Activated naive CD4-positive, alpha-beta T cell treated with anti-CD3 and anti-CD28 coated beads, Interleukin-2, amount 50 U/mL, for 72 hours (primary cell): ENCODE results near the gene ARL15. TPM values are rescaled to one million over a fixed set of nuclear protein-coding genes. Genes with fewer than 3 reads are reported as not detected.

Source experiments
- ATAC-seq, 2 donors: fragments of 150-1000 bp; cut with Tn5 transposase; 2 replicates each; pipeline ENCODE4 v1.10.0; 2021; ENCODE audit warnings: mild to moderate bottlenecking in 2 of 2, moderate library complexity in 2 of 2
- DNase-seq, 2 donors: peaks; one replicate each; pipeline ENCODE4 v3.0.0; 2021 to 2022; ENCODE audit warnings: low spot score in 2 of 2
- H3K27ac Mint-ChIP-seq, 2 donors: one replicate each; pipeline ENCODE4 v1.8.0; 2022; ENCODE audit warnings: mild to moderate bottlenecking in 2 of 2, mixed read lengths in 2 of 2
- H3K36me3 Mint-ChIP-seq, 2 donors: one replicate each; pipeline ENCODE4 v1.8.0; 2022; ENCODE audit warnings: mixed read lengths in 2 of 2
- H3K9me3 Mint-ChIP-seq, 2 donors: one replicate each; pipeline ENCODE4 v1.8.0; 2022; ENCODE audit warnings: mixed read lengths in 2 of 2
- total RNA-seq, 2 donors: library from RNA; stranded (reverse); gene quantifications; one replicate each; pipeline ENCODE4 v1.2.3, GENCODE V29; 2022

Gene ARL15
- total RNA-seq, 2 donors from 2014 or later: 7.1 to 10.2 TPM

GRCh38 chr5:54247226-54247625 lies 63.1 kb downstream of the ARL15 start:
- Mint-ChIP-seq H3K27ac (no peak overlapping the region), H3K9me3 (no peaks in the 10 kb centered on the region), H3K36me3 (no peaks in the 10 kb centered on the region)
- DNase-seq (no peak), ATAC-seq (no peak)

DNA sequence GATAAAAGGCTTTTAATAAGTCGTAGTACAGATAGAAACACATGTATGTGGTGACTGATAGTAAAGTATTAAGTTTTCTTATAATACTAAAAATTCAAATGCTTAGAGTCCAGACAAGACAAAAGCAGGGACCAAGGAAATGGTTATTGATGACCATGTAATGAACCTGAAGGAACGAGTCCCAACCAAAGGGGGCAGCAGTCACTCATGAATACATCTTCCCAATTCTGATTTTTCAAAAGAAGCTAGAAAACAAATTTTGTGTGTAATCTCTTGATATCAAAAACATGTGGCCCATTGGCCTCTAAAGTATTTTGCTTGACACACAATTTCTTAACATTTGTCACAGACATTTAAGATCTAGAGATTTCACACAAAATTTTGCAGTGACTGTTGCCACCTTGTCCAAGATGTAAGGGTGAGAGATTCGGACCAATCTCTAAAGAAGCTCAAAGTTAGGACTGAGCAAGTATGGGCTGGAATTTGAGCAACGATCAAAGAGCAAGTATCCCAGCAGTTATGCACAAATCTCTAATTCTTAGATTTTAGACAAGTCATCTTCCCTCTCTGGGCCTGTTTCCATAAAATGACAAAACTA lies 66.8 kb downstream of the ARL15 start:
- Mint-ChIP-seq H3K9me3 (no peaks in the 10 kb centered on the region), H3K36me3 (no peaks in the 10 kb centered on the region), H3K27ac (no peak overlapping the region)
- DNase-seq (peak in 1 of 2 donors; percentile 20), ATAC-seq (no peak)

DNA sequence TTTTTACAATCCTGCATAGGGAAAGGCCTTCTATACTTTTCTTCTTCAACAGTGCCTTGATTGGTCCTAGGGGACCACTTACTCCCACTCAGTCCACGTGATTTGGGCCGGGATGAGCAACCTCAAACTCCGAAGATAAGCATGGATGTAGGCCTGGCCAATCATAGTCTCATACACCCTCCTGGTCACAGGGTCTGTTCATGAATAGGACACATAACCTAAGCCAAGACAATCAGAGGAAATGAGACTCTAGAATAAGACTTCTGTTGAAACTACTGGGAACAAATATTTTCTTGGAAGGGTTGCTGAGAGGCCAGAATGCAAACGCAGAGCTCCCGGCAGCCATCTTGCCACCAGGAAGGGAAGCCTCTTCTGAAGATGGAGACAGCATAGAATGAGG lies 68.1 kb downstream of the ARL15 start:
- H3K27ac Mint-ChIP-seq: no peak overlapping the region
- no peaks in the 10 kb centered on the region for H3K36me3 Mint-ChIP-seq
- no peak for ATAC-seq

DNA sequence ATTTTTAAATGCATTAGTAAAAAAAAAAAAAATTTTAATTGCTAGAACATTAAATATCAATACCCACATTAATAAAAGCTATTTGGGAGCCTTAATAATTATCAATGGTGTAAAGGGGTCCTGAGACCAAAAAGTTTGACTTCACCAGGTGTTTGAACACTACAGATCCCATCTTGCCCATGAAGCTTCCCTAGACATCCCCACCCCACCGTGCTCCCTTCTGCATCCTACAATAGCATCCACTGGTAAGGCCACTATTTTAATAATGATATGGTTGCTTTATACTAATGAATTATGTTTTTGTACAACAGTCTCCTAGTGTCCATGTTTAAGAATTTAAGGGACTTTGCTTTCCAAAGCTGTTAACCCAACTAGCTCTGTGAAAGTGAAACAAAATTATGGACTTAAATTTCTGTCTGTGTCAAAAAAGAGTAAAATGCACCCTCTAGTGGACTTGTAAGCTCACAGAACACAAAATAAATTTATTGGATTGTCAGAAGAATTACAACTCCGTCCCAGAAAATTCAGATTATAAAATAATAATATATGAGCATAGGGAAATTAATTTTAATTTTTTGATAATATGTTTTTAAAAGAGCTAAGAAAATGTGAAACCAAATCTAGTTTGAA lies 76.0 kb downstream of the ARL15 start:
- no peak for ATAC-seq
- Mint-ChIP-seq H3K27ac (no peak overlapping the region), H3K36me3 (no peaks in the 10 kb centered on the region), H3K9me3 (no peaks in the 10 kb centered on the region)
- DNase-seq: no peak

More for the DNA sequence above, 68.1 kb downstream of the ARL15 start:
- no peak for DNase-seq
- H3K9me3 Mint-ChIP-seq: no peaks in the 10 kb centered on the region

- no peaks in the 10 kb centered on the region for H3K36me3 Mint-ChIP-seq
- ATAC-seq (no peak), DNase-seq (no peak)
- peak overlapping the region in 1 of 2 donors; percentile 50 for H3K27ac Mint-ChIP-seq
- H3K9me3 Mint-ChIP-seq: no peaks in the 10 kb centered on the region
Observed at GRCh38 chr5:54230936-54231685, 79.3 kb downstream of the ARL15 start.

DNA sequence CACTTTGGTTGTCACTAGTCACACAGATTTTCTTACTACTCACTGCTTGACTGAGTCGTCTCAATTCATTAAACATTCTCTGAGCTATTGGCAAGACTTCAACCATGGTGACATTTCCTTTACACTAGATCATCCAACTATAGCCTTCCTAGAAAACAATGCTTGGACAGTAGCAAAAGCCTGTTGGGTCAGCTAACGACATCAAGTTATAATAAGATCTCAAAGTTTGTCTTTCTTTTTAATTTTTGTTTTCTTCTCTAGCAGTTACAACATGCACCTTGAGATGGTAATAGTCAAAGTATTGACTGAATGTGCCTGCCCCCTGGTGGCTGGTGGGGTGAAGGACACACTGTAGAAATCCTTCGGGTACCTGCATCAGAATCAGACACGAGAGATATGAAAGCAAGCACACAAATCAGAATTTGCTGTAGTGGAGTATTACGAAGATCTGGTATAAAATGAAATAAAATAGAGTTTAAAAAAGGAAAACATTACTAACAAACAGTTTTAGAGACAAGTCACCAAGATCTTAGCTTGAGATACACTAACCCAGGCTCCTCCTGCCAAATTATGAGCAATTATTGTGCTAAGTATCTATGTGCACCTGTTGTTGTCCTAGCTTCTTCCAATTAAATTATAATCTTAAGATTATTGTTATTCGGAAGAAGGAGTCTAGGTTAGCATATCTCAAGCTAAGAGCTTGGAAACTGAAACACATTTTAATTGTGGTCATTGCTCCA lies 81.2 kb downstream of the ARL15 start:
- Mint-ChIP-seq H3K9me3 (no peaks in the 10 kb centered on the region), H3K27ac (no peak overlapping the region), H3K36me3 (no peaks in the 10 kb centered on the region)
- DNase-seq (peak in 1 of 2 donors; percentile 76), ATAC-seq (peak; percentile 62 to 66)

DNA sequence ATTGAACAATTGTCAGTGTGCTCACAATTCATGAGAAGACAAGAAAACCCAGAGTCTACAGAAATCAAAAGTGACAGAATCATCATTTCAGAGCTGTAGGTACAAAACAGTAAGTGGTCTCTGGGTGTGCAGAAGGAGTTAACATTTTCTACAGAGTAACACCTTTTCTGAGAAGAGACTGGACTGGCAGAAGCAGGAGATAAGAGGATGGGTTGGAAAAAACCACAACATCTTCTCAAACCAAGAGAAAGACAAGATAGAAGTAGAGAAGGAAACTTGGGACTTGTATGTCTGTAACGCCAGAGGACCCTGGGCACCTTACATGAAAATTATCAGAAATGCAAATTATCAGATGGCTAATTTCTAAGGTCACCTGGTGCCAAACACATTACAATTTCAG lies 82.6 kb downstream of the ARL15 start:
- ATAC-seq: no peak
- no peak for DNase-seq

GRCh38 chr5:54227109-54227508 lies 83.3 kb downstream of the ARL15 start:
- no peaks in the 10 kb centered on the region for H3K36me3 Mint-ChIP-seq
- ATAC-seq: no peak
- H3K27ac Mint-ChIP-seq: no peak overlapping the region
- no peaks in the 10 kb centered on the region for H3K9me3 Mint-ChIP-seq
- DNase-seq: no peak

More for the DNA sequence above, 82.6 kb downstream of the ARL15 start:
- no peak overlapping the region for H3K27ac Mint-ChIP-seq
- no peaks in the 10 kb centered on the region for H3K36me3 Mint-ChIP-seq
- H3K9me3 Mint-ChIP-seq: no peaks in the 10 kb centered on the region

DNA sequence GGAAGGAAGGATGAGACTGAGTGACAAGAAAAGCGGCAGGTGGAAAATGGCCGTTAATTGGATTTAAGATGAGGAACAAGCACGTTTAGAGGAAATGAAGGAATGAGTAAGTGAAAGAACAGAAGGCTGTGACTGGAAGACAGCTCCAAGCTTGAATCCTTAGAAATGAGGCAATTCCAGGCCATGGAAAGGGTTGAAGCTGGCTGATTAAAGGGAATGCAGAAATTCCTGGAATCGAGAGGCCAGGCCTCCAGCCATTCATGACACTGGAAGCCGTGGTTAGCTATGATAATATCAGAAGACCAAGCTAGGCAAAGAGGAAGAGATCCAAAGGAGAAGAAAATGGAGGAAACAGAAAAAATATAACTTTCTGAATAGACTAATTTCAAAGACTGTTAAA lies 84.2 kb downstream of the ARL15 start:
- ATAC-seq (no peak), DNase-seq (no peak)
- Mint-ChIP-seq H3K9me3 (no peaks in the 10 kb centered on the region), H3K36me3 (no peaks in the 10 kb centered on the region), H3K27ac (no peak overlapping the region)

GRCh38 chr5:54224103-54224826 lies 86.1 kb downstream of the ARL15 start:
- Mint-ChIP-seq H3K36me3 (no peaks in the 10 kb centered on the region), H3K27ac (no peak overlapping the region), H3K9me3 (no peaks in the 10 kb centered on the region)
- ATAC-seq (no peak), DNase-seq (no peak)

- H3K27ac Mint-ChIP-seq: no peak overlapping the region
- H3K36me3 Mint-ChIP-seq: no peaks in the 10 kb centered on the region
- no peak for ATAC-seq
- H3K9me3 Mint-ChIP-seq: no peaks in the 10 kb centered on the region
- DNase-seq: no peak
Observed at GRCh38 chr5:54222336-54222735, 88.0 kb downstream of the ARL15 start.

DNA sequence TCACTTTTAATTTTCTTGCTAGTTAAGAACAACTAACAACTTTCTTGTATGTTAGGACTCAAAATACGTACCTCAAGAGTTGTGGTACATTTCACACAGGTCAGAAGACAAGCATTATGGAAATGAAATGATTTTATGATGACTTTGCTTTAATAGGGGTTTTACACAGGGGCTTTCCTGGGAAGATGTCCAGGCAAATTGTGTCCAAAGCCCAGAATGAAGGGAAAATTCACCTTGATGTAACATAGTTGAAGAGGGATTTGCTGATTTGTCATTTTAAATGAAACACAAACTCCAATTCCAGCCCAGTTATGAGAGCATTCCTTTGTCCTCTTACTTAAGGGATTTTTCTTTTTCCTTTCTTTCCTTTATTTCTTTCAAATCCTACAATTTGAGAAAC lies 89.2 kb downstream of the ARL15 start:
- Mint-ChIP-seq H3K27ac (no peak overlapping the region), H3K36me3 (no peaks in the 10 kb centered on the region)

DNA sequence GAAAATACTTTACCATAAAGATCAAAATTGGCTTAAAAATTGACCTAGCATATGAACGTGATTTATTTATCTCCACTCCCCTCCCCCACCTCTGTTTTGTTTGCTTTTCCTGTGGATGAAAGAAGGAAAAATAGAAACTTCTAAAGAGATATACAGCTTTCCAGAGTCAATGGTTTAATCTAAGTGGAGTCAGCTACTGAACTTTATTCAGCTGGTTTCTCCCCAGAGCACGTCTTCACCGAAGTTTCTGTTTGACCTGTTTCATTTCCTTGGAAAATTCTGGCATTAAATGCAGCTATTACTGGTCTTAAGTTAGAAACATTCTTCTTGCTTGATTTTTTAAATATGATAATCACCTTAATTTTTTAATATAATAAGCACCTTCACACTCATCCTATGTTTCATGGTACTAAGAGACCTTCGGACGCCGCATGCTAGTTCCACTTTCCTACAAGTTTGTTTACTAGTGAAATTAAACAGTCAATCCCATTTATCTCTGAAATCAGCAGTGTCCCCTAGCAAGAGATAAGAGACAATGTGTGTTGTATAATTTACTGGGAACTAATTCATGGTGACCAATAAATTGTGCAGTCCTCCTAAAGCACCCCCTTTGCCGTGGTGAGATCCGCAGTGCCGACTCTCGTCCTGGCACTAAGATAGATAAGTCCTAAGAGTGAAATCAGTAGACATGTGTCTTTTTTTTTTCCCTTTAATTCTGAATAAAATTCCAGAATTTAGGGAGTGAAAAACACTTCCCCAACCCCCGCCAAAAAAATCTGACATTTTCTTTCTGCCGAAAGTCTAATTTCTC lies 89.9 kb downstream of the ARL15 start:
- DNase-seq (no peak), ATAC-seq (no peak)
- Mint-ChIP-seq H3K9me3 (no peaks in the 10 kb centered on the region), H3K27ac (no peak overlapping the region), H3K36me3 (no peaks in the 10 kb centered on the region)

More for the DNA sequence above, 89.2 kb downstream of the ARL15 start:
- H3K9me3 Mint-ChIP-seq: no peaks in the 10 kb centered on the region
- ATAC-seq (no peak), DNase-seq (no peak)

DNA sequence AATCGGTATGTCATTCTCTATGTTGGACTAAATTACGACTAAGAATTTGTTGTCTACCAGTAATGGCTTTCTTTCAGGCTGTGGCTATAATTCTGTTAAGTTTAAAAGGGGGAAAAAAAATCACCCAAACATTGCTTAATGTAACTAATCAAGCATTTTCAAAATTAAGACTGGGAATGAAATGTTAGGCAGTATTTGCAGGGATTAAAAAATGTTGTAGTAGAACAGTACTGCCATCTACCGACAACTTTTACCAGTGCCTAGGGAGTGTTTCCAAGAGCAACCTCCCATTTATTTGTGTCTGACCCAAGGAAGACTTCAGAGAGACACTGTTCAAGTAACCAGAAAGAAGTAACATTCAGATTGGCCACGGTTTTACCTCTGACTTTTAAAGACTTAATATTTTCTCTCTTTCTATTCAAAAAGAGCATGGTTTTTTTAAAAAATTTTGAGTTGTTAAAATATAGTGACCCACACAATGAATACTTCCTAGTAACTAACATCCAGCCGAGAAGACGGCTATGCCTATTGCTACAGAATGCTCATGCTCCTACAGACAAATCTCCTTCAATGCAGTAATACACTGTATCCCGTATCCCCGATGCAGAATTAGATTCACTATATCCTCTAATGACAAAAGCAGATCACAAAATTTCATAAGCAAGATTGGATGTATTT lies 92.4 kb downstream of the ARL15 start:
- DNase-seq (peak in 1 of 2 donors; percentile 7), ATAC-seq (peak in 1 of 2 donors; percentile 44)
- Mint-ChIP-seq H3K27ac (no peak overlapping the region), H3K9me3 (no peaks in the 10 kb centered on the region), H3K36me3 (peaks cover 0 to 4% of the 10 kb centered on the region in 2 donors)

DNA sequence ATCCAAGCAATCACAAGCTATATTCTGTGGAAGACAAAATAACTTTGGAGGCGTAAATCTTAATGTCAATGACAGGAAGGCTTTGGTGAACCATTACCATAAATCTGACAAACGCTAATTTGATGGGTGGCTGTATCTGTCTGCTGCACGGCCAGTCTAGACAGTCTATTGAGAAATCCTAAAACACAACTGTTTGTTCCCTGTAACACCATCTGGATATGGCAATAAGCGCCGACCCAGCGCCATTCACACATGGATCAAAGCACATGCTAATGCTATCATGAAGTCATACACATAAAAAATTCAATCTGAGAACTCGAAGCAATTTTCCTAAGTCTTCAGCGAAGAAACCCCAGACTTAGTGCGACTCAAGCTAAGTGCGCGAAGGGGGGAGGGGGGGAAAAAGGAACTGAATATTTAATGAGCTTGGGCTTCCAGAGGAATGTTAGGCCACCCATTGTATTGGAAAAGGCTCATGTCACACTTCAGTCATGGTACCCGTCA lies 95.1 kb downstream of the ARL15 start:
- Mint-ChIP-seq H3K9me3 (no peaks in the 10 kb centered on the region), H3K36me3 (peaks cover 0 to 4% of the 10 kb centered on the region in 2 donors), H3K27ac (no peak overlapping the region)
- DNase-seq (no peak), ATAC-seq (no peak)
